Measurements from ENCODE around the gene NGB. TPM values are rescaled to one million over a fixed set of nuclear protein-coding genes. Genes with fewer than 3 reads are reported as not detected.
"Not testable (repeated sequence)": the region's sequence is repeated elsewhere in the genome, so short reads cannot be mapped to it uniquely, and the experiment has no call there.

Gene NGB
- total RNA-seq, 1 donor from 2014 or later: not detected

- no peak for ATAC-seq
- intact Hi-C loops (cut with DNase I): no loop called here
- no peak for DNase-seq (ENCODE audit: low spot score)
Observed at GRCh38 chr14:77302926-77303325, 31.9 kb upstream of the NGB start.

- DNase-seq (ENCODE audit: low spot score) (peak; percentile 92), ATAC-seq (peak; percentile 89)
- intact Hi-C loops (cut with DNase I): no loop called here
Observed at GRCh38 chr14:77301103-77301502, 30.1 kb upstream of the NGB start.

- DNase-seq (ENCODE audit: low spot score): no peak
- intact Hi-C loops (cut with DNase I): no loop called here
- ATAC-seq: no peak
Observed at GRCh38 chr14:77299771-77300170, 28.8 kb upstream of the NGB start.

GRCh38 chr14:77296906-77297305 lies 25.9 kb upstream of the NGB start:
- DNase-seq (ENCODE audit: low spot score) (no peak), ATAC-seq (no peak)
- intact Hi-C loops (cut with DNase I): no loop called here

- intact Hi-C loops (cut with DNase I): no loop called here
- DNase-seq (ENCODE audit: low spot score): no peak
- no peak for ATAC-seq
Observed at GRCh38 chr14:77296155-77296554, 25.1 kb upstream of the NGB start.

- ATAC-seq (no peak), DNase-seq (ENCODE audit: low spot score) (no peak)
- intact Hi-C loops (cut with DNase I): no loop called here
Observed at GRCh38 chr14:77290705-77291104, 19.7 kb upstream of the NGB start.

GRCh38 chr14:77286576-77286975 lies 15.6 kb upstream of the NGB start:
- DNase-seq (ENCODE audit: low spot score) (no peak), ATAC-seq (no peak)
- intact Hi-C loops (cut with DNase I): no loop called here

- intact Hi-C loops (cut with DNase I): no loop called here
- ATAC-seq: no peak
- DNase-seq (ENCODE audit: low spot score): no peak
Observed at GRCh38 chr14:77284466-77284865, 13.5 kb upstream of the NGB start.

GRCh38 chr14:77284066-77284465 lies 13.1 kb upstream of the NGB start:
- DNase-seq (ENCODE audit: low spot score) (no peak), ATAC-seq (no peak)
- intact Hi-C loops (cut with DNase I): no loop called here

GRCh38 chr14:77281852-77282410 lies 10.9 kb upstream of the NGB start:
- no peak for ATAC-seq
- intact Hi-C loops (cut with DNase I): no loop called here
- DNase-seq (ENCODE audit: low spot score): no peak

- DNase-seq (ENCODE audit: low spot score); intact Hi-C loops (cut with DNase I); ATAC-seq: not testable (repeated sequence)
Observed at GRCh38 chr14:77280921-77281320, 9.9 kb upstream of the NGB start.

- ATAC-seq (no peak), DNase-seq (ENCODE audit: low spot score) (no peak)
- intact Hi-C loops (cut with DNase I): no loop called here
Observed at GRCh38 chr14:77279719-77280118, 8.7 kb upstream of the NGB start.

- ATAC-seq (no peak), DNase-seq (ENCODE audit: low spot score) (no peak)
- intact Hi-C loops (cut with DNase I): no loop called here
Observed at GRCh38 chr14:77278461-77279230, 7.6 kb upstream of the NGB start.

GRCh38 chr14:77276959-77277358 lies 6.0 kb upstream of the NGB start:
- intact Hi-C loops (cut with DNase I): no loop called here
- DNase-seq (ENCODE audit: low spot score) (no peak), ATAC-seq (no peak)

- intact Hi-C loops (cut with DNase I): no loop called here
- DNase-seq (ENCODE audit: low spot score): no peak
- no peak for ATAC-seq
Observed at GRCh38 chr14:77276295-77276935, 5.4 kb upstream of the NGB start.

- DNase-seq (ENCODE audit: low spot score): no peak
- ATAC-seq: no peak
- intact Hi-C loops (cut with DNase I): no loop called here
Observed at GRCh38 chr14:77275601-77276017, 4.6 kb upstream of the NGB start.

GRCh38 chr14:77275041-77275580 lies 4.1 kb upstream of the NGB start:
- intact Hi-C loops (cut with DNase I): no loop called here
- ATAC-seq (no peak), DNase-seq (ENCODE audit: low spot score) (no peak)

GRCh38 chr14:77273796-77274195 lies 2.8 kb upstream of the NGB start:
- DNase-seq (ENCODE audit: low spot score) (no peak), ATAC-seq (no peak)
- intact Hi-C loops (cut with DNase I): no loop called here

GRCh38 chr14:77272261-77272660 lies 1.3 kb upstream of the NGB start:
- no peak for DNase-seq (ENCODE audit: low spot score)
- no peak for ATAC-seq
- intact Hi-C loops (cut with DNase I): no loop called here

Data from sciatic nerve (tissue), 2 donors.